ENCODE data around the gene ISCU.

Gene ISCU

GRCh38 chr12:108591267-108591980, 29.0 kb downstream of the ISCU start:
- DNase-seq: no peak

GRCh38 chr12:108592033-108592909, 29.9 kb downstream of the ISCU start:
- no peak for DNase-seq

GRCh38 chr12:108594323-108594903, 32.0 kb downstream of the ISCU start:
- DNase-seq: no peak

- no peak for DNase-seq
These were observed 32.7 kb downstream of the ISCU start for GRCh38 chr12:108594960-108595710.

- no peak for DNase-seq
These were observed 33.6 kb downstream of the ISCU start for GRCh38 chr12:108595711-108596647.

GRCh38 chr12:108596854-108597558, 34.6 kb downstream of the ISCU start:
- DNase-seq: no peak

- DNase-seq: no peak
These were observed 35.4 kb downstream of the ISCU start, which contains the start of gene TMEM119 for GRCh38 chr12:108597559-108598471. TSS of gene TMEM119 (minus strand) at chr12:108598084. CDS start at chr12:108592383, 5,701 bp downstream.

GRCh38 chr12:108598553-108599250, 36.3 kb downstream of the ISCU start:
- no peak for DNase-seq

- no peak for DNase-seq
These were observed 37.1 kb downstream of the ISCU start for GRCh38 chr12:108599541-108599940.

GRCh38 chr12:108599948-108600701, 37.7 kb downstream of the ISCU start:
- DNase-seq: no peak

GRCh38 chr12:108600702-108601007, 38.3 kb downstream of the ISCU start:
- no peak for DNase-seq

- DNase-seq: no peak
These were observed 39.9 kb downstream of the ISCU start for GRCh38 chr12:108602209-108602705.

- no peak for DNase-seq
These were observed 40.7 kb downstream of the ISCU start for GRCh38 chr12:108602976-108603704.

GRCh38 chr12:108603743-108604142, 41.3 kb downstream of the ISCU start:
- no peak for DNase-seq

GRCh38 chr12:108604208-108604941, 42.0 kb downstream of the ISCU start:
- no peak for DNase-seq

GRCh38 chr12:108605000-108605689, 42.7 kb downstream of the ISCU start:
- no peak for DNase-seq
